Heart left ventricle (tissue), 16 donors: ENCODE results near the gene ESR2. TPM values are rescaled to one million over a fixed set of nuclear protein-coding genes. Genes with fewer than 3 reads are reported as not detected.

Source experiments
- ATAC-seq, 4 donors: fragments of 200-7000 bp; cut with Tn5 transposase; one replicate each; pipeline ENCODE4 v1.9.1; 2020 to 2022; ENCODE audit warnings: moderate library complexity in 4 of 4, mild to moderate bottlenecking in 3 of 4, moderate number of reproducible peaks in 1 of 4
- DNase-seq, 5 donors: peaks; one replicate each; pipeline ENCODE4 v3.0.0-alpha.2; 2020
- H3K27ac ChIP-seq, 12 donors: fragments of 200-600 bp; sonication (generic) in 4 of 12; one replicate each; pipeline versions ENCODE4 v1.5.0 to v1.8.0; 2016 to 2022; ENCODE audit warnings: mild to moderate bottlenecking in 2 of 12
- H3K27me3 ChIP-seq, 9 donors: fragments of 200-600 bp; sonication (generic) in 2 of 9; one replicate each; pipeline versions ENCODE4 v1.5.1 to v1.8.0; 2016 to 2022; ENCODE audit warnings: mild to moderate bottlenecking in 3 of 9
- H3K36me3 ChIP-seq, 9 donors: fragments of 200-600 bp; sonication (generic) in 2 of 9; one replicate each; pipeline versions ENCODE4 v1.5.0 to v1.8.0; 2018 to 2022; ENCODE audit warnings: mild to moderate bottlenecking in 2 of 9
- H3K4me1 ChIP-seq, 12 donors: fragments of 200-600 bp; sonication (generic) in 4 of 12; one replicate each; pipeline versions ENCODE4 v1.5.0 to v1.8.0; 2016 to 2022; ENCODE audit warnings: mild to moderate bottlenecking in 3 of 12
- H3K4me3 ChIP-seq, 12 donors: fragments of 200-600 bp; sonication (generic) in 4 of 12; one replicate each; pipeline versions ENCODE4 v1.5.0 to v1.8.0; 2017 to 2022; ENCODE audit warnings: mild to moderate bottlenecking in 9 of 12, moderate library complexity in 4 of 12
- H3K9me3 ChIP-seq, 12 donors: fragments of 200-600 bp; sonication (generic) in 4 of 12; one replicate each; pipeline versions ENCODE4 v1.5.0 to v1.8.0; 2016 to 2022; ENCODE audit warnings: mild to moderate bottlenecking in 1 of 12
- POLR2A ChIP-seq, 2 donors: fragments of 450-650 bp; IDR thresholded peaks; one replicate each; pipeline ENCODE4 v1.6.1; 2017; ENCODE audit warnings: antibody characterized with exemption in 2 of 2, mild to moderate bottlenecking in 2 of 2, moderate library complexity in 2 of 2
- WGBS, 4 donors: extraction: QIAGEN DNeasy Blood & Tissue Kit in 2 of 4; methylation state at CpG; one replicate each; pipeline versions ENCODE4 v1.1.5 to v1.1.7; 2013 to 2018; 5-methylcytosine and 5-hydroxymethylcytosine counted together
- intact Hi-C, 10 donors: fragments of 100-400 bp; cut with DNase I; formaldehyde crosslinking; loops; one replicate each; pipeline versions ENCODE4 v1.11.1 to v1.14.2; 2022
- long read RNA-seq, 3 donors: library from polyadenylated mRNA; unstranded; transcript quantifications; one replicate each; pipeline ENCODE4 v2.0.0, GENCODE V29; 2020 to 2021
- polyA plus RNA-seq, 2 donors: library from polyadenylated mRNA; stranded (reverse); fragments of 200-250 nt; gene quantifications; one replicate each; pipeline ENCODE4 v1.2.3, GENCODE V29; 2013
- total RNA-seq, 9 donors: library from RNA; depleted of rRNA in 2 of 9; stranded (reverse); fragments of >200 nt in 2 of 9; fragmentation: NEBNext Ultra II Directional in 3 of 9; extraction: Animal tissue kit (Norgen Biotek cat#: 25700) in 3 of 9; gene quantifications; one replicate each; pipeline versions ENCODE4 v1.1.0 to v1.2.4, GENCODE V29; 2016 to 2023
- TF ChIP-seq, protein P1 (sequence below), 12 donors: fragments of 200-600 bp; sonication (generic) in 4 of 12; IDR thresholded peaks; one replicate each; pipeline versions ENCODE4 v1.5.0 to v1.8.0; 2018 to 2022; ENCODE audit warnings: antibody characterized with exemption in 12 of 12, mild to moderate bottlenecking in 5 of 12
- donor health status: ischemic (EF 13 %, LVEDD 7.1; RV severe dilation, severe dysfunction).
- donor health status: healthy with polysubstance abuse.
- donor health status: DM: no; HTN: yes; CAD: no.
- donor health status: DM: no; HTN: no; CAD: no.
- donor health status: ischemic (EF 25% LVEDD 6.9; RV normal size, moderate dysfunction).
- donor health status: ischemic (EF 25% LVEDD 5.7; RV mildly dilated, moderate dysfunction).
- donor health status: healthy.
- donor health status: DM: yes; HTN: yes; CAD: no.
- donor health status: ischemic (EF 35%, LVEDD 5.7; RV mildly dilated, moderate dysfunction).
- donor health status: nonischemic (EF 11% LVEDD 7.7; RV severe dilation, severe dysfunction).
- donor health status: DM: yes; HTN: yes; CAD: no.
- donor health status: PGD.
- donor health status: ischemic (EF 29% LVEDD 5.4; RV normal size, mild dysfunction).
- donor health status: nonischemic (EF 23%, LVEDD 6.1; RV moderate dilation, normal function).

The ESR2 gene
- total RNA-seq = 1 to 10 TPM in 3 of 9 donors, under 1 TPM in 6; 0.16 to 1.7 (median 0.67) TPM
- polyA plus RNA-seq = under 1 TPM; 0.15 to 0.40 TPM
- long read RNA-seq, donor 1, partial matches to known transcripts = 1 of 3 reads
- long read RNA-seq, donor 1, other reads (novel, unspliced or antisense) = 2 of 3 reads
- long read RNA-seq, donor 2, partial matches to known transcripts = 0 of 3 reads
- long read RNA-seq, donor 2, other reads (novel, unspliced or antisense) = 2 of 3 reads
- long read RNA-seq, donor 3, partial matches to known transcripts = 0 of 3 reads
- long read RNA-seq, donor 3, other reads (novel, unspliced or antisense) = 3 of 3 reads

DNA sequence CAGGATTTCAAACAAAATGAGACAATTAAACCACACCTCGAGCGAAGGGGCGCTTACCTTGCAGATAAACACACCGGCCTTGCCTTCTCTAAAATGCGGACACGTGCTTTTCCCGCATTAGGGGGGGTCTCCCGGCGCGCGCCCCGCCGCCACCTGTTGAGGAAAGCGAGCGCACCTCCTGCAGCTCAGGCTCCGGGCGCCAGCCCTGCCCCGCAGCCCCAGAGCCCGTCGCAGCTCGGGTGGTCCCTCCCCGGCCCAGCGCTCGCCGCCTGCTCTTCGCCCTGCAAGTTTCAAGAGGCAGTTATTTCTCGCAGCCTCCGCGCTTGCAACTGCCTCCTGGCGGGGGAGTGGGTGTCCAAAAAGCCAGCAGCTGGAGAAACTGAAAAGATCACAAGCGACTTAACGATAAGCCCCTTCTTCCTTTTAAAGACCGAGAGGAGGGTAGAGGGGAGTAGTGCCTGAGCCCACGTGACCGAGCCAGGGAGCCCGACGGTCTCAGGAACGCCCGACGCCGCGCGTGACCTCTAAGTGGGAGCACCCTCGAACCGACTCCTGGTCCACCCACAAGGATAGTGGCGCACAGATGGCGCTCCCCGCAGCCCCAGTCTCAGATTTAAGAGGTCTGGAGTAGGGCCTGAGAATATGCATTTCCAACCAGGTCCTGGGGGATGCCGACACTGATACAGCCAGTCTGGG is at the start of gene ESR2:
Gene ESR2, minus strand, starts transcription at position 396 of the 696 bp plus-strand sequence. CDS start 11,386 bp downstream, outside the sequence.
- Histone ChIP-seq H3K36me3 (no peaks in the 10 kb centered on the region), H3K27me3 (peaks cover 0 to 43% (median 13%) of the 10 kb centered on the region in 9 donors), H3K4me1 (peaks cover 0 to 19% (median 11%) of the 10 kb centered on the region in 12 donors), H3K9me3 (no peaks in the 10 kb centered on the region), H3K27ac (no peak within 1 kb of the TSS), H3K4me3 (peak within 1 kb of the TSS; percentile 6 to 63 (median 53))
- TF ChIP-seq, protein P1, sequence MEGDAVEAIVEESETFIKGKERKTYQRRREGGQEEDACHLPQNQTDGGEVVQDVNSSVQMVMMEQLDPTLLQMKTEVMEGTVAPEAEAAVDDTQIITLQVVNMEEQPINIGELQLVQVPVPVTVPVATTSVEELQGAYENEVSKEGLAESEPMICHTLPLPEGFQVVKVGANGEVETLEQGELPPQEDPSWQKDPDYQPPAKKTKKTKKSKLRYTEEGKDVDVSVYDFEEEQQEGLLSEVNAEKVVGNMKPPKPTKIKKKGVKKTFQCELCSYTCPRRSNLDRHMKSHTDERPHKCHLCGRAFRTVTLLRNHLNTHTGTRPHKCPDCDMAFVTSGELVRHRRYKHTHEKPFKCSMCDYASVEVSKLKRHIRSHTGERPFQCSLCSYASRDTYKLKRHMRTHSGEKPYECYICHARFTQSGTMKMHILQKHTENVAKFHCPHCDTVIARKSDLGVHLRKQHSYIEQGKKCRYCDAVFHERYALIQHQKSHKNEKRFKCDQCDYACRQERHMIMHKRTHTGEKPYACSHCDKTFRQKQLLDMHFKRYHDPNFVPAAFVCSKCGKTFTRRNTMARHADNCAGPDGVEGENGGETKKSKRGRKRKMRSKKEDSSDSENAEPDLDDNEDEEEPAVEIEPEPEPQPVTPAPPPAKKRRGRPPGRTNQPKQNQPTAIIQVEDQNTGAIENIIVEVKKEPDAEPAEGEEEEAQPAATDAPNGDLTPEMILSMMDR (IDR thresholded peaks at IDR 0.05) = peak in 2 of 12 donors; percentile 17 to 37
- TF ChIP-seq POLR2A (IDR thresholded peaks at IDR 0.05) = no peak
- intact Hi-C loops = loop anchor here in 6 of 10 donors (2.0 to 10.0 kb wide), 12 partner anchors 99 to 499 kb away; no protein-coding TSS in a partner anchor
- DNase-seq = peak; percentile 11 to 60 (median 30)
- WGBS, 4 donors = 1 to 7% (median 2%) methylated on average over 16 to 49 of the region's 49 CpGs
- peak; percentile 68 to 74 (median 71) for ATAC-seq

DNA sequence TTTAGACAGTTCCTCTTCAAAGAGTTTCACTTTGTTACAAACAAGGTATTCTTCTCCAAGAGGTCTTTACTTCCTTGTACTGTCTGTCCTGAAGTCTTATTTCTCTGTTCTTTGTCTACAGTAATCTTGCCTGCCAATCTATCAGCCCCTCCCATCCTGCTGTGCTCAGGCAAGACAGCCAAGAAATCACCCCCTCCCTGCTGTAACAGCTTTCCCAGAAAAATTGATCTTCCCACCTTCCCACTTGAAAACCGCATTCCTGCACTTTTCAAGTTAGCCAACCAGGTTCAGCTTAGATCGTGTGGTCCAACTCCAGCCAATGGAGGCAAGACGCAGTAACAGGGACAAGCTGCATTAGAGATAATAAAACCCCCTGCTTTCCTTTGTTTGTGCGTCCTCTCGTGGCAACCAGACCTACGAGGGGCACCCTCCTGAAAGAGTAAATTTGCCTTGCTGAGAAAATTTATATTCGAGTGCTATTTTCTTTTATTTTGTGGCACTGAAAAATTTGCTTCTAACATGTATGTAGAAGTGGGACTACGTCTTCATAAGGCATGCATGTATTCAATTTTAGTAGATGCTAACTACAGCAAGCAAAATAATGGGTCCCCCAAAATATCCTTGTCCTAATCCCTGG is 46.5 kb upstream of the ESR2 start:
- Histone ChIP-seq H3K4me1 (peaks cover 0 to 17% (median 7%) of the 10 kb centered on the region in 12 donors), H3K27me3 (no peaks in the 10 kb centered on the region), H3K36me3 (no peaks in the 10 kb centered on the region), H3K9me3 (peaks cover 0 to 17% (median 11%) of the 10 kb centered on the region in 12 donors), H3K4me3 (no peak overlapping the region), H3K27ac (no peak overlapping the region)
- intact Hi-C loops = loop anchor here in 9 of 10 donors (5.0 to 10.0 kb wide), 7 partner anchors 47 to 297 kb away; partner anchors contain the start of genes MTHFD1 (in 3 of the 9), ZBTB1 (in 1 of the 9) and ZBTB25 (in 1 of the 9)
- 89 to 98% (median 96%) methylated on average over 8 of the region's 8 CpGs for WGBS, 4 donors
- ATAC-seq (no peak), DNase-seq (no peak)
- TF ChIP-seq POLR2A (IDR thresholded peaks at IDR 0.05) = no peak
- TF ChIP-seq, protein P1 (IDR thresholded peaks at IDR 0.05) = no peak

DNA sequence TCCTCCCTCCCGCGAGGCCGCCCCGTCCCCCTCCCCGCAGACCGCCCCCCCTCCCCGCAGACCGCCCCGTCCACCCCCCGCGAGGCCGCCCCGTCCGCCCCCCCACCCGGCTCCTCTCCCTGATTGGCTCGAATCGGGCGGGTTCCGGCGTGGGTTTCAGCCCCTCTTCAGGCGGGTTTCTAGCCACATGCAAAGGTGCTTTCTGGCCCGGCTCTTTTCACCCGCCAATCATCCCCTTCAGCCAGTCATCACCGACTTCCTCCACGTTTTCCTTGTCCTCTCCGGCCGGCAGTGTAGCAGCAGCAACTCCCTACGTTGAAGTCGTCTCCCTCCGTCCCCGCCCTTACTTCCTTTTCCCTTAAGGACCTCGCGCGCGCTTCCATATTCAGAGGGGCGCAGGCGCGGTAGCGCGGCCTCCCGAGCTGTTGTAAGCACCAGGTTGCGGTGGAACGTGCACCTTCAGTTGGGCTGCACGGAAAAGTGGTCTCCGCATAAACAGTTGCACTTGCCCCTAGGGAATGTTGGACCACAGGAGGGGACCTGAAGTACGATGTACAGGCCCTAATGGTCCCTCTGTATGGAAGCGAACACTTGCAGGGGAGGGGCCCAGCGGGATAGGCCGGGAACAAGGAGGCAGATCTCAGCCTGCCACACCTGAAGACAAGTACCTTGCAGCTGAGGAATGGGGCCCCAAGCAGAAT is 44.6 kb upstream of the ESR2 start:
- Histone ChIP-seq H3K4me3 (peak overlapping the region; percentile 49 to 98 (median 81)), H3K9me3 (peaks cover 0 to 17% (median 11%) of the 10 kb centered on the region in 12 donors), H3K4me1 (peaks cover 0 to 17% (median 7%) of the 10 kb centered on the region in 12 donors), H3K36me3 (no peaks in the 10 kb centered on the region), H3K27me3 (no peaks in the 10 kb centered on the region), H3K27ac (peak overlapping the region in 11 of 12 donors; percentile 69 to 89 (median 80))
- TF ChIP-seq POLR2A (IDR thresholded peaks at IDR 0.05) = peak in 1 of 2 donors; percentile 74
- TF ChIP-seq, protein P1 (IDR thresholded peaks at IDR 0.05) = no peak
- peak; percentile 90 to 97 (median 96) for ATAC-seq
- intact Hi-C loops = loop anchor here in 2 of 10 donors (2.0 to 5.0 kb wide), 3 partner anchors 48 to 139 kb away; partner anchors contain the start of gene MTHFD1 (in 1 of the 2)
- DNase-seq = peak; percentile 95 to 97 (median 95)
- 1 to 4% (median 2%) methylated on average over 37 to 48 of the region's 49 CpGs for WGBS, 4 donors
